A549 treated with Mapracorat at 1 μM for 4 hours (cell line): ENCODE data around the gene ATP6V1E1. TPM values are rescaled to one million over a fixed set of nuclear protein-coding genes. Genes with fewer than 3 reads are reported as not detected.

Experiments
- total RNA-seq: library from RNA; stranded (reverse); fragments of 200-300 nt; extraction: Qiagen RNA extraction; gene quantifications from 5 replicates; pipeline ENCODE4 v1.2.3, GENCODE V29; 2022

Gene ATP6V1E1
- 114 to 134 TPM (median 121 TPM) in 5 replicates for total RNA-seq

DNA sequence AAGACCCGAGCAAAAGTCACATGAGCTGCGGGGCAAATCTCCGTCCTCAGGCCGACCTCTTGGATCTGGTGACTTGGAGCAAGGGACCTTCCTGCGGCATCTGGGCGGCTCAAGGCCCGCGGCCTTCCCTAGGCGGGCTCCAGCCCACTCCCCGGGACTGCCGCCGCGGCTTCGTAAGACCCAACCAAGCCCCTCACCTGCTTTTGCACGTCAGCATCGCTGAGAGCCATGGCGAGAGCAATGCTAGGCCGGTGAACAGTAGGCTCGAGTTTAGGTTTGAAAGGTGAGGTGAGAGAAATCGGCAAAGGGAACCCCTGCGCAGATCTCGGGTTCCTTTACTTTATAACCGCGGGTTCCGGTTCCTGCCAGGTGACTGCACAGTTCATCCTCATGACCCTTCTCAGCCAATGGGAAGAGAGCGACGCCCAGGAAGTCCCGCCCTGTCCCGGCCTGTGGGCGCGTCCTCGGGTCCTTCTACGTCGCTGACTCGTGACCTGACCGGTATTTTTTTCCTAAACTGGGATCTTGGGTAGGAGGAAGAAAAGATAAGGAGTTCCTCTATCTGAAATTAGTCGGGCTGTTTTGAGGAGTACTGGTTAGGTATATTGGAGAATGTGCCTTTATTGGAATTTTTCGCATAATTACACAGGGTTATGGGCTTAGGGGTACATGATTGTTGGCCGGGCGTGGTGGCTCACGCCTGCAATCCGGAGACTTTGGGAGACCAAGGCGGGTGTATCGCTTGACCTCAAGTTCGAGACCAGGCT lies at the start of gene ATP6V1E1:
Gene ATP6V1E1, minus strand, starts transcription at position 344 of the 767 bp plus-strand sequence. Its CDS starts 114 bp downstream, at position 230.

DNA sequence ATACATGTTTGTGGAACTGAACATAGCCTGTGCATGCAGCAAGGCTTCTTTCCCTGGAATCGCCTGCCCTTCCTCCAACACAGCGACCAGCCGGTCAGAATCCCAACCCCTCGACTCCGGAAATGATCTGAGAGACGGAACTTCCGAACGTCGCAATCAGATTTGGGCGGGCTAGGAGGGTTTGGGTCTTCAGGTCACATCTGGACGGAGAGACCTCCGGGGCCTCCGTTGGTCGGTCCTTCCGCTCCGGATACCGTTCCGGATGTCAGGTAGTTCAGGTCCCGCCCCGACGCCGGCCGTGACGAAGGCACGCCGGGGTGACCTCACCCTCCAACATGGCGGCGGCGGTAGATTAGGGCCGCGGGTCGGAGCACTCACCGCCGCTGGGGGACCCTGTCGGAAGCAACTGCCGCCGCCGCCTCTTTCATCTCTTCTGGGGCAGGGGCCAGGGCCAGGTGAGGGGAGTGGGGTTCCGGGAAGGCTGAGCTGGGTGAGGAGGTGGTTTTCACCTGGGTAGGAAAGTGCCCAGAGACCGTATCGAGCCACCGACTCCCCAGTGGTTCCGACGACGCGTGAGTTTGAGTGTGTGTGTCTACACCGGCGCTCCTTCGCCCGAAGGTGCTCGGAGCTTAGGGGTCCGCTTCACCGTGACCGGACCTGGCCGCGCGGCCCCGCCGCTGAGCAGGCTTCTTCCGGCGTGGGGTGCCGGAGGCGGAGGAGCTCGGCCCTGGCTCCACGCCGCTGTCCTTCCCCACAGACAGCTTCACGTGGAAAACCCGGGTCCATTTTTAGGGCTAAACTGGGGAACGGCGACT lies 10.1 kb upstream of the ATP6V1E1 start, which contains the start of gene BCL2L13:
Gene BCL2L13, plus strand, starts transcription at position 326 of the 815 bp plus-strand sequence. CDS start 16,955 bp downstream, outside the sequence.

DNA sequence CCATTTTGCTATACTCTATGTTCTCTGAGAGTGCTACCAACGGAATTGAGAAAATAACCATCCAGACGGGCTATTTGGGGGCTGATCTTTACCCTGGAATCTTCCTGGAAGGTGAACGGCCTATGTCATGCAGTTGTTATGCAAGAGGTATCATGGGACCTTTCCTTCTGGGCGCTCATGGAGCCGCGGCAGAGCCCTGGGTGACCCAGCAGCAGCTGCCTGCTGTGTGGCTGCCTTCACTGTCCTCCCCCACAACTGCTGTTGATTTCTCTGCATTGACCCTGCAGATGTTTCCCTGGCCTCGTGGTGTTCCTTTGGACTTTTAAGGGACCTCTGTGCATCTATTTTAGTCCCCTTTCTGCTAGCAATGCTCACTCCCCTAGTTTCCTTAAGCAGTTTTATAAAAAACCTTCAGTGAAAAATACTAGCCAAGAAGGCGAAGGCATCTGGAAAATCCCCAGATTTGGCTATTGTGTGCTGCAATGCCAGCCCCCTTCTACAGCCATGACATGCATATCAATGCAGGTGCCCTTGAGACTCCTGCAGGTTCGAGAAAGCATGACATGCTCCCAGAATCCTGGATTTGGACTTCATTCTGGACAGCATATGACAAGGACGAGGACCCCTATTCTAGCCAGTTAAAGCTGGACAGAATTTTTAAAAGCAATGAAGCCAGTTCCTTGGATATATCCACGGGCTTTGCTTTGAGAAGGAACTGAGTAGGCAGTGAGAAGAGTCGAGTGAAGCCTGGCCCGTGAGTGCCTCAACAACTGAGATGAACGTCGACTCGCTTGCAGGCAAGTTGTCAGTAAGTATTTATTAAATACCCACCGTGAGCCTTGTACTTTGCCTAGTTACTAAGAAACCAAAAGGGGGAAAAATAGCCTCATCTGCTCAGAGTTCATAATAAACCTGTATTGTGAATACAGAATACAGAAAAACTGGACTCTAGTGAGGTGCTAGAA lies 65.4 kb downstream of the ATP6V1E1 start, which contains the start of gene SLC25A18:
Gene SLC25A18, plus strand, starts transcription at position 593 of the 965 bp plus-strand sequence. CDS start 16,447 bp downstream, outside the sequence.

Other genes with a start within 250 kb of the ATP6V1E1 start
- 0.13 to 0.45 TPM (median 0.29 TPM) in 5 replicates for gene SLC25A18, start 65.3 kb downstream of the ATP6V1E1 start, total RNA-seq
- 25.5 to 35.0 TPM (median 32.2 TPM) in 5 replicates for gene BCL2L13, start 10.0 kb upstream of the ATP6V1E1 start, total RNA-seq
- gene BID, start 145.7 kb upstream of the ATP6V1E1 start, total RNA-seq: 54.0 to 88.5 TPM (median 75.5 TPM) in 5 replicates